Stimulated activated CD8-positive, alpha-beta memory T cell treated with anti-CD3 and anti-CD28 coated beads, Interleukin-4, amount 100 ng/mL, for 1 hour (primary cell): ENCODE data around the gene CCDC179.

ENCODE experiments used
- DNase-seq, 2 donors: peaks; one replicate each; pipeline ENCODE4 v3.0.0-alpha.2; 2020; ENCODE audit warnings: low read depth in 2 of 2, low spot score in 1 of 2

Gene CCDC179

GRCh38 chr11:22808571-22809197, 51.6 kb downstream of the CCDC179 start:
- DNase-seq, result no peak

GRCh38 chr11:22807855-22808570, 52.3 kb downstream of the CCDC179 start:
- DNase-seq, result no peak

- no peak for DNase-seq
Observed at GRCh38 chr11:22807391-22807790, 52.9 kb downstream of the CCDC179 start.

DNA sequence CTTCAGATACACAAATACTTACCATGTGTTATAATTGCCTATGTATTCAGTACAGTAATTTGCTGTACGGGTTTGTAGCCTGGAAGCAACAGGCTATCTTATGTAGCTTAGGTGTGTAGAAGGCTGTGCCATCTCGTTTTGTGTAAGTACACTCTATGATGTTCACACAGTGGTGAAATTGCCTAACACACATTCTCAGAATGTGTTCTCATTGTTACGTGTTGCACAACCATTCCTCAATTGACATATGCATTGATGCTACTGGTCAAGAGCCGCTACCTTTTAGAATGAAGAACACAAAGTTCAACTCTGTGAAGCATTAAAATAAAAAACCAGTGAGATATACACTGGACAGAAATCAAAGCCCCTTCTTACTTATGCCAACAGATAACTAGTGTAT, 57.4 kb downstream of the CCDC179 start:
- DNase-seq, result no peak

GRCh38 chr11:22800482-22800881, 59.8 kb downstream of the CCDC179 start:
- no peak for DNase-seq

GRCh38 chr11:22798901-22799300, 61.4 kb downstream of the CCDC179 start:
- DNase-seq, result no peak

GRCh38 chr11:22797047-22797446, 63.2 kb downstream of the CCDC179 start:
- no peak for DNase-seq
